OCI-LY3 (cell line): ENCODE measurements around the gene GNAO1.

Source experiments
- H2AFZ ChIP-seq: fragments of 200-600, 300-600 bp; shearing (Covaris generic); 2 replicates; pipeline ENCODE4 v1.6.0; 2014; ENCODE audit warnings: antibody characterized with exemption, low read depth, low read length
- H3K27ac ChIP-seq: fragments of 200-600, 300-600 bp; sonication (generic); 2 replicates; pipeline ENCODE4 v1.5.1; 2014; ENCODE audit warnings: mild to moderate bottlenecking, low read length, moderate library complexity, mixed read lengths
- H3K27me3 ChIP-seq: fragments of 200-600, 300-600 bp; sonication (generic); 2 replicates; pipeline ENCODE4 v1.6.1; 2014; ENCODE audit warnings: low read depth, low read length, mixed read lengths
- H3K36me3 ChIP-seq: fragments of 200-600, 300-600 bp; sonication (generic); replicated peaks from 2 replicates; pipeline ENCODE3; 2014; ENCODE audit warnings: low read depth, low read length, mixed read lengths
- H3K4me1 ChIP-seq: fragments of 300-600, 200-600 bp; sonication (generic); 2 replicates; pipeline ENCODE4 v1.6.1; 2014; ENCODE audit warnings: low read length, mixed read lengths
- H3K4me2 ChIP-seq: fragments of 200-600, 300-600 bp; sonication (generic); 2 replicates; pipeline ENCODE4 v1.6.1; 2014; ENCODE audit warnings: low read length, mixed read lengths
- H3K4me3 ChIP-seq: fragments of 300-600, 200-600 bp; sonication (generic); 2 replicates; pipeline ENCODE4 v1.5.1; 2014; ENCODE audit warnings: antibody characterized with exemption, mild to moderate bottlenecking, low read length, moderate library complexity
- H3K79me2 ChIP-seq: fragments of 300-600, 200-600 bp; shearing (Covaris generic); 2 replicates; pipeline ENCODE4 v1.6.1; 2014; ENCODE audit warnings: mild to moderate bottlenecking, low read length, mixed read lengths
- H3K9ac ChIP-seq: fragments of 300-600, 200-600 bp; shearing (Covaris generic); 2 replicates; pipeline ENCODE4 v1.6.0; 2014; ENCODE audit warnings: mild to moderate bottlenecking, low read length, moderate library complexity
- H3K9me3 ChIP-seq: fragments of 200-600, 300-600 bp; shearing (Covaris generic); 2 replicates; pipeline ENCODE4 v1.6.1; 2014; ENCODE audit warnings: low read length, mixed read lengths; ENCODE audit not compliant: insufficient read depth
- H4K20me1 ChIP-seq: fragments of 200-600, 300-600 bp; sonication (generic); 2 replicates; pipeline ENCODE4 v1.6.1; 2016; ENCODE audit warnings: low read length, mixed read lengths; ENCODE audit not compliant: insufficient read depth
- CTCF ChIP-seq: fragments of 200-600, 300-600 bp; sonication (generic); IDR thresholded peaks from 2 replicates; pipeline ENCODE4 v1.5.1; 2014; ENCODE audit warnings: antibody characterized with exemption, low read length, low read depth
- EZH2phosphoT487 ChIP-seq: fragments of 200-600 bp; shearing (Covaris generic); IDR thresholded peaks from 2 replicates; pipeline ENCODE4 v1.6.1; 2018; ENCODE audit warnings: antibody characterized with exemption, mixed run types, low read depth

The GNAO1 gene

GRCh38 chr16:56222474-56222997 is 31.2 kb downstream of the GNAO1 start:
- Histone ChIP-seq H4K20me1 (no peaks in the 10 kb centered on the region), H3K4me2 (no peak overlapping the region), H2AFZ (no peak overlapping the region), H3K9me3 (no peaks in the 10 kb centered on the region), H3K36me3 (no peaks in the 10 kb centered on the region), H3K4me1 (no peaks in the 10 kb centered on the region), H3K9ac (no peak overlapping the region), H3K27me3 (peaks cover 25% of the 10 kb centered on the region; the same call in 1 of the 2 replicates), H3K79me2 (no peaks in the 10 kb centered on the region), H3K4me3 (no peak overlapping the region), H3K27ac (no peak overlapping the region)
- TF ChIP-seq EZH2phosphoT487: no peak
- TF ChIP-seq CTCF: no peak

- no peak overlapping the region for H3K27ac ChIP-seq
- H3K9ac ChIP-seq: no peak overlapping the region
- TF ChIP-seq EZH2phosphoT487: no peak
- TF ChIP-seq CTCF: no peak
- no peaks in the 10 kb centered on the region for H3K79me2 ChIP-seq
- no peaks in the 10 kb centered on the region for H3K9me3 ChIP-seq
- peaks cover 21% of the 10 kb centered on the region; the same call in 1 of the 2 replicates for H3K27me3 ChIP-seq
- no peaks in the 10 kb centered on the region for H3K36me3 ChIP-seq
- H3K4me1 ChIP-seq: no peaks in the 10 kb centered on the region
- H4K20me1 ChIP-seq: no peaks in the 10 kb centered on the region
- H2AFZ ChIP-seq: no peak overlapping the region
- no peak overlapping the region for H3K4me2 ChIP-seq
- no peak overlapping the region for H3K4me3 ChIP-seq
Measured at GRCh38 chr16:56225017-56225742, 33.9 kb downstream of the GNAO1 start.

- H3K27me3 ChIP-seq: peaks cover 21% of the 10 kb centered on the region; the same call in 1 of the 2 replicates
- H3K9ac ChIP-seq: no peak overlapping the region
- no peaks in the 10 kb centered on the region for H4K20me1 ChIP-seq
- no peak overlapping the region for H2AFZ ChIP-seq
- H3K4me3 ChIP-seq: no peak overlapping the region
- no peaks in the 10 kb centered on the region for H3K9me3 ChIP-seq
- H3K79me2 ChIP-seq: no peaks in the 10 kb centered on the region
- no peaks in the 10 kb centered on the region for H3K4me1 ChIP-seq
- TF ChIP-seq CTCF (no peak), EZH2phosphoT487 (no peak)
- H3K36me3 ChIP-seq: no peaks in the 10 kb centered on the region
- H3K27ac ChIP-seq: no peak overlapping the region
- H3K4me2 ChIP-seq: no peak overlapping the region
Measured at GRCh38 chr16:56226187-56226586, 34.9 kb downstream of the GNAO1 start.

GRCh38 chr16:56226845-56227525 is 35.7 kb downstream of the GNAO1 start:
- Histone ChIP-seq H3K27me3 (peaks cover 17% of the 10 kb centered on the region; the same call in 1 of the 2 replicates), H3K4me3 (no peak overlapping the region), H3K9me3 (no peaks in the 10 kb centered on the region), H3K9ac (no peak overlapping the region), H3K27ac (no peak overlapping the region), H3K36me3 (no peaks in the 10 kb centered on the region), H2AFZ (no peak overlapping the region), H3K79me2 (no peaks in the 10 kb centered on the region), H3K4me1 (no peaks in the 10 kb centered on the region), H4K20me1 (no peaks in the 10 kb centered on the region), H3K4me2 (no peak overlapping the region)
- no peak for TF ChIP-seq CTCF
- no peak for TF ChIP-seq EZH2phosphoT487
